Fibroblast of pulmonary artery (primary cell): ENCODE results near the gene SCP2.

Source experiments
- DNase-seq: peaks from one replicate; pipeline ENCODE4 v3.0.0-alpha.2; 2010; ENCODE audit warnings: low read depth
- H3K4me3 ChIP-seq: replicated peaks from 2 replicates; pipeline ENCODE4 v1.5.1; 2011; ENCODE audit warnings: low read depth, mild to moderate bottlenecking, control low read depth, low read length, moderate library complexity
- CTCF ChIP-seq: IDR thresholded peaks from 2 replicates; pipeline ENCODE4 v1.5.1; 2011; ENCODE audit warnings: mild to moderate bottlenecking, control low read depth, low read length, inconsistent platforms; ENCODE audit errors: missing control alignments

SCP2 gene

DNA sequence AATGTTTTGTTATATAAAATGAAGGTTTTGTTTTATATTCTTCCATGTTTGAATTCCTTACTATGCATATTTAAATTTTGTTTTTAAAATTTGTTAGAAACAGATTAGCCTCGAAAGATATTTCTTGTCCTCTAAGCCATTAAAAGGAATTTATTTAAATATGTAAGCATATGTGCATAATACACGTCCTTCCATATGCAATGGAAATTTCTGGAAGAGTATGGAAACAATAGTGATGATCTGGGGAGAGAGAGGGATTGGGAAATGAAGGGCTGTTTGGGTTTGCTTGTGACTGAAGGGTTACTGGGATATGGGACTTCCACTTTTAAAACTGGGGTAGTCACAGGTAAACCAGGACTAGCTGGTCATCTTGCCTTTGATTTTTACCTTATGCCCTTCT lies 26.7 kb upstream of the SCP2 start:
- no peak for DNase-seq
- no peak overlapping the region for H3K4me3 ChIP-seq
- no peak for TF ChIP-seq CTCF

GRCh38 chr1:52901384-52901783 lies 25.7 kb upstream of the SCP2 start:
- H3K4me3 ChIP-seq, result no peak overlapping the region
- DNase-seq, result no peak
- TF ChIP-seq CTCF, result no peak

GRCh38 chr1:52904208-52904926 lies 22.7 kb upstream of the SCP2 start:
- H3K4me3 ChIP-seq, result no peak overlapping the region
- TF ChIP-seq CTCF, result no peak
- DNase-seq, result no peak

GRCh38 chr1:52904927-52905698 lies 22.0 kb upstream of the SCP2 start:
- H3K4me3 ChIP-seq, result no peak overlapping the region
- peak; percentile 31 for DNase-seq
- peak; percentile 35 for TF ChIP-seq CTCF

DNA sequence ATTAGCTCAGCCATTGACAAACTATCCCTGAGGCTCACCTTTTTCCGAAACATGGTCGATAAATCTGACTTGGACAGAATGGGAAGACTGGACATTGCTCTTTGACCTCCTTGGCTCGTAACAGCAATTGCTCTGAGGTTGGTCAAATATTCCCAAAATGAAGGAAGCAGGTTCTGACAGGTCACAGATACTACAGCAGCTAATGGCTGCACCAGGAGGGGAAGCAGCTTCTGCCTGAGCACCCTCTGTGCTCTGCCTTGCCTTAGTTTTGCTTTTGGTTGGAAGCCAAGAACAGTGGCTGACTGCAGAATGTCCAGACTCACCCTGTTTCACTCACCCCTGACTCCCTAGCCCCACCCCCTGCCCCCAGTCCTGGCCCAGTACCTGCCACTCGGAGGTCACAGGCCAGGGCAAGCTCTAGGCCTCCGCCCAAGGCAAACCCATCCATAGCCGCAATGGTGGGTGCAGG lies 20.9 kb upstream of the SCP2 start:
- no peak overlapping the region for H3K4me3 ChIP-seq
- no peak for DNase-seq
- TF ChIP-seq CTCF, result no peak

- no peak for DNase-seq
- H3K4me3 ChIP-seq, result no peak overlapping the region
- no peak for TF ChIP-seq CTCF
These were observed 19.8 kb upstream of the SCP2 start for GRCh38 chr1:52907068-52907811.
